Subcutaneous abdominal adipose tissue (tissue), 5 donors: ENCODE results near the gene MAP2.

Source experiments
- H3K27ac ChIP-seq: one replicate; pipeline ENCODE4 v1.7.0; 2013; ENCODE audit warnings: low read depth, mild to moderate bottlenecking, inconsistent platforms, low read length, moderate library complexity
- H3K27me3 ChIP-seq, 5 donors: one replicate each; pipeline ENCODE4 v1.7.0; 2013; ENCODE audit warnings: low read length in 5 of 5, inconsistent platforms in 1 of 5; ENCODE audit not compliant: control insufficient read depth in 5 of 5, insufficient read depth in 4 of 5
- H3K36me3 ChIP-seq, 5 donors: one replicate each; pipeline ENCODE4 v1.7.0; 2013; ENCODE audit warnings: low read length in 5 of 5; ENCODE audit not compliant: control insufficient read depth in 5 of 5, insufficient read depth in 5 of 5
- H3K4me1 ChIP-seq, 5 donors: one replicate each; pipeline ENCODE4 v1.7.0; 2013; ENCODE audit warnings: low read length in 5 of 5, mild to moderate bottlenecking in 3 of 5, moderate library complexity in 1 of 5; ENCODE audit not compliant: control insufficient read depth in 5 of 5, insufficient read depth in 5 of 5
- H3K4me3 ChIP-seq, 5 donors: one replicate each; pipeline ENCODE4 v1.7.0; 2013; ENCODE audit warnings: low read length in 5 of 5, low read depth in 1 of 5
- H3K9ac ChIP-seq, 5 donors: one replicate each; pipeline ENCODE4 v1.7.0; 2013; ENCODE audit warnings: low read length in 5 of 5, mild to moderate bottlenecking in 4 of 5, moderate library complexity in 3 of 5
- H3K9me3 ChIP-seq, 5 donors: one replicate each; pipeline ENCODE4 v1.7.0; 2013; ENCODE audit warnings: low read length in 5 of 5; ENCODE audit not compliant: control insufficient read depth in 5 of 5
- donor health status: healthy.
- donor health status: healthy.
- donor health status: healthy.
- donor health status: healthy.
- donor health status: healthy.

The MAP2 gene

GRCh38 chr2:209682646-209683045 lies 258.8 kb downstream of the MAP2 start:
- H3K27ac ChIP-seq: no peak overlapping the region
- H3K27me3 ChIP-seq: no peaks in the 10 kb centered on the region
- H3K4me1 ChIP-seq: no peaks in the 10 kb centered on the region
- H3K36me3 ChIP-seq: no peaks in the 10 kb centered on the region
- no peaks in the 10 kb centered on the region for H3K9me3 ChIP-seq
- H3K9ac ChIP-seq: no peak overlapping the region
- H3K4me3 ChIP-seq: no peak overlapping the region

GRCh38 chr2:209685340-209685739 lies 261.5 kb downstream of the MAP2 start:
- Histone ChIP-seq H3K4me1 (no peaks in the 10 kb centered on the region), H3K27ac (no peak overlapping the region), H3K27me3 (no peaks in the 10 kb centered on the region), H3K4me3 (no peak overlapping the region), H3K9ac (no peak overlapping the region), H3K9me3 (no peaks in the 10 kb centered on the region), H3K36me3 (no peaks in the 10 kb centered on the region)

GRCh38 chr2:209685963-209686362 lies 262.1 kb downstream of the MAP2 start:
- no peaks in the 10 kb centered on the region for H3K27me3 ChIP-seq
- H3K36me3 ChIP-seq: no peaks in the 10 kb centered on the region
- no peaks in the 10 kb centered on the region for H3K9me3 ChIP-seq
- no peak overlapping the region for H3K4me3 ChIP-seq
- no peak overlapping the region for H3K27ac ChIP-seq
- no peaks in the 10 kb centered on the region for H3K4me1 ChIP-seq
- H3K9ac ChIP-seq: no peak overlapping the region

GRCh38 chr2:209686448-209686847 lies 262.6 kb downstream of the MAP2 start:
- Histone ChIP-seq H3K36me3 (no peaks in the 10 kb centered on the region), H3K27ac (no peak overlapping the region), H3K9me3 (no peaks in the 10 kb centered on the region), H3K27me3 (no peaks in the 10 kb centered on the region), H3K4me1 (no peaks in the 10 kb centered on the region), H3K9ac (no peak overlapping the region), H3K4me3 (no peak overlapping the region)

- Histone ChIP-seq H3K4me1 (no peaks in the 10 kb centered on the region), H3K4me3 (no peak overlapping the region), H3K27me3 (no peaks in the 10 kb centered on the region), H3K27ac (no peak overlapping the region), H3K36me3 (no peaks in the 10 kb centered on the region), H3K9ac (no peak overlapping the region), H3K9me3 (no peaks in the 10 kb centered on the region)
These were observed 263.6 kb downstream of the MAP2 start for GRCh38 chr2:209687323-209687969.

GRCh38 chr2:209688385-209688784 lies 264.5 kb downstream of the MAP2 start:
- H3K4me3 ChIP-seq: no peak overlapping the region
- H3K27me3 ChIP-seq: no peaks in the 10 kb centered on the region
- no peaks in the 10 kb centered on the region for H3K36me3 ChIP-seq
- H3K9me3 ChIP-seq: no peaks in the 10 kb centered on the region
- no peak overlapping the region for H3K9ac ChIP-seq
- no peaks in the 10 kb centered on the region for H3K4me1 ChIP-seq
- H3K27ac ChIP-seq: no peak overlapping the region

GRCh38 chr2:209690029-209690754 lies 266.3 kb downstream of the MAP2 start:
- no peaks in the 10 kb centered on the region for H3K36me3 ChIP-seq
- no peak overlapping the region for H3K27ac ChIP-seq
- no peak overlapping the region for H3K4me3 ChIP-seq
- H3K4me1 ChIP-seq: no peaks in the 10 kb centered on the region
- H3K27me3 ChIP-seq: no peaks in the 10 kb centered on the region
- no peak overlapping the region for H3K9ac ChIP-seq
- no peaks in the 10 kb centered on the region for H3K9me3 ChIP-seq

GRCh38 chr2:209694748-209695147 lies 270.9 kb downstream of the MAP2 start:
- Histone ChIP-seq H3K27ac (no peak overlapping the region), H3K4me1 (no peaks in the 10 kb centered on the region), H3K27me3 (no peaks in the 10 kb centered on the region), H3K9ac (no peak overlapping the region), H3K4me3 (no peak overlapping the region), H3K9me3 (no peaks in the 10 kb centered on the region), H3K36me3 (no peaks in the 10 kb centered on the region)

GRCh38 chr2:209696836-209697711 lies 273.2 kb downstream of the MAP2 start:
- Histone ChIP-seq H3K9me3 (no peaks in the 10 kb centered on the region), H3K4me1 (no peaks in the 10 kb centered on the region), H3K4me3 (no peak overlapping the region), H3K27me3 (no peaks in the 10 kb centered on the region), H3K27ac (no peak overlapping the region), H3K36me3 (no peaks in the 10 kb centered on the region), H3K9ac (no peak overlapping the region)

GRCh38 chr2:209702775-209703174 lies 278.9 kb downstream of the MAP2 start:
- no peak overlapping the region for H3K9ac ChIP-seq
- no peaks in the 10 kb centered on the region for H3K9me3 ChIP-seq
- H3K4me3 ChIP-seq: no peak overlapping the region
- no peaks in the 10 kb centered on the region for H3K4me1 ChIP-seq
- H3K27ac ChIP-seq: no peak overlapping the region
- H3K27me3 ChIP-seq: no peaks in the 10 kb centered on the region
- H3K36me3 ChIP-seq: peaks cover 0 to 3% (median 0%) of the 10 kb centered on the region in 5 donors
